ENCODE data around the gene ROPN1L. TPM values are rescaled to one million over a fixed set of nuclear protein-coding genes. Genes with fewer than 3 reads are reported as not detected.
A peak's percentile ranks its signal among the peaks of the same experiment; 100 is the strongest.

ROPN1L gene
- total RNA-seq, 1 experiment from 2014 or later = 7.1 TPM

GRCh38 chr5:10416868-10417267, 24.8 kb upstream of the ROPN1L start:
- Histone ChIP-seq H3K36me3 (ENCODE audit: low read depth) (peaks cover 76% of the 10 kb centered on the region), H3F3A (ENCODE audit: insufficient read depth, low read depth) (no peaks in the 10 kb centered on the region; the same call in 1 of the 2 replicates), H3K4me3 (no peak overlapping the region), H3K9me3 (ENCODE audit: insufficient read depth, low read depth) (no peaks in the 10 kb centered on the region), H3K4me1 (replicated peaks; ENCODE audit: insufficient read depth) (peaks cover 15% of the 10 kb centered on the region), H3K9me2 (ENCODE audit: insufficient read depth) (no peaks in the 10 kb centered on the region), H2AFZ (no peak overlapping the region), H3K4me2 (no peak overlapping the region), H3K27me3 (ENCODE audit: insufficient read depth, low read depth) (no peaks in the 10 kb centered on the region), H4K20me1 (ENCODE audit: insufficient read depth) (peaks cover 4% of the 10 kb centered on the region; the same call in 1 of the 2 replicates), H3K79me2 (ENCODE audit: low read depth) (0 out of 2 replicates have a peak, but pooled peaks cover 5% of the 10 kb centered on the region), H3K27ac (no peak overlapping the region)
- no peak for DNase-seq
- no TSS peak for BruUV-seq (replicated peaks)
- intact Hi-C loops (cut with micrococcal nuclease; ENCODE audit: unreplicated experiment) = no loop called here
- POLR2A ChIA-PET (ENCODE audit: unreplicated experiment) = interaction anchor here (0.5 to 0.7 kb wide), 2 partner anchors 11 to 63 kb away, joined by 3 read pairs; no protein-coding TSS in a partner anchor
- TF ChIP-seq, protein P1, sequence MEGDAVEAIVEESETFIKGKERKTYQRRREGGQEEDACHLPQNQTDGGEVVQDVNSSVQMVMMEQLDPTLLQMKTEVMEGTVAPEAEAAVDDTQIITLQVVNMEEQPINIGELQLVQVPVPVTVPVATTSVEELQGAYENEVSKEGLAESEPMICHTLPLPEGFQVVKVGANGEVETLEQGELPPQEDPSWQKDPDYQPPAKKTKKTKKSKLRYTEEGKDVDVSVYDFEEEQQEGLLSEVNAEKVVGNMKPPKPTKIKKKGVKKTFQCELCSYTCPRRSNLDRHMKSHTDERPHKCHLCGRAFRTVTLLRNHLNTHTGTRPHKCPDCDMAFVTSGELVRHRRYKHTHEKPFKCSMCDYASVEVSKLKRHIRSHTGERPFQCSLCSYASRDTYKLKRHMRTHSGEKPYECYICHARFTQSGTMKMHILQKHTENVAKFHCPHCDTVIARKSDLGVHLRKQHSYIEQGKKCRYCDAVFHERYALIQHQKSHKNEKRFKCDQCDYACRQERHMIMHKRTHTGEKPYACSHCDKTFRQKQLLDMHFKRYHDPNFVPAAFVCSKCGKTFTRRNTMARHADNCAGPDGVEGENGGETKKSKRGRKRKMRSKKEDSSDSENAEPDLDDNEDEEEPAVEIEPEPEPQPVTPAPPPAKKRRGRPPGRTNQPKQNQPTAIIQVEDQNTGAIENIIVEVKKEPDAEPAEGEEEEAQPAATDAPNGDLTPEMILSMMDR (conservative IDR thresholded peaks at IDR 0.05) = no peak
- TF ChIP-seq EZH2 (IDR thresholded peaks at IDR 0.05; ENCODE audit: low read depth) = no peak
- CTCF ChIA-PET = no interaction called here

DNA sequence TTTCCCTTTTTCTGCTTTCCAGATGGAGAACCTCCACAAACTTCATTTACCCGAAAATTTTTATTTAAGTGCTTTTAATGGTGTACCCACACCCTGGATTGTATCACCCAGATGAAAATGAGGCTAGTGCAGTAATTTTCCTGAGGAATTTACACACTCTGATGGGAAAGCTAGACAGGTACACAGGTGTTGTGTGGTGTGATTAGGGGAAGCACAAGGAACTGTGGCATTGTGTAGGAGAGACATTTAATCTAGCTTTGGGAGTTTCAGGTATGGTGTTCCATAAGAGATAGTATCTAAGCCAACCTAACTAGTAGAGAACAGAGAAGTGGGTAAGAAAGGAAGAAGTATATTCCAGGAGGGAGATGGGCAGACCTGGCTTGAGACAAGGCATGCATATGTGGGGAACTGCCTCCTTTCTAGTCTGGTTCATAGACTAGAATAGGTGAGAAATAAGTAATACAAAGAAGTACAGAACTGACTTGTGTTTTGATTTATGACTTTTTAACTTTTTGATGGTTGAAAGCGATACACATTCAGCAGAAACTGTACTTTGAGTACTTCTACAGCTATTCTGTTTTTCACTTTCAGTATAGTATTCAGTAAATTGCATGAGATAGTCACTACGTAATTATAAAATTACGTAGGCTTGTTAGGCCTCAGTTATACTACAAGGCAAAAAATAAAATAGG, 22.9 kb upstream of the ROPN1L start:
- Histone ChIP-seq H3K27ac (no peak overlapping the region), H2AFZ (no peak overlapping the region), H3K4me3 (no peak overlapping the region), H4K20me1 (ENCODE audit: insufficient read depth) (peaks cover 4% of the 10 kb centered on the region; the same call in 1 of the 2 replicates), H3K9me3 (ENCODE audit: insufficient read depth, low read depth) (no peaks in the 10 kb centered on the region), H3K36me3 (ENCODE audit: low read depth) (peaks cover 80% of the 10 kb centered on the region), H3F3A (ENCODE audit: insufficient read depth, low read depth) (peaks cover 3% of the 10 kb centered on the region; the same call in 1 of the 2 replicates), H3K79me2 (ENCODE audit: low read depth) (0 out of 2 replicates have a peak, but pooled peaks cover 5% of the 10 kb centered on the region), H3K4me1 (replicated peaks; ENCODE audit: insufficient read depth) (peaks cover 15% of the 10 kb centered on the region), H3K27me3 (ENCODE audit: insufficient read depth, low read depth) (no peaks in the 10 kb centered on the region), H3K9me2 (ENCODE audit: insufficient read depth) (no peaks in the 10 kb centered on the region), H3K4me2 (no peak overlapping the region)
- intact Hi-C loops (cut with micrococcal nuclease; ENCODE audit: unreplicated experiment) = no loop called here
- no TSS peak for BruUV-seq (replicated peaks)
- TF ChIP-seq, protein P1 (conservative IDR thresholded peaks at IDR 0.05) = no peak
- no peak for TF ChIP-seq EZH2 (IDR thresholded peaks at IDR 0.05; ENCODE audit: low read depth)
- ChIA-PET CTCF (interaction anchor here (0.6 kb wide), 1 partner anchor 61 kb away, joined by 3 read pairs; no protein-coding TSS in a partner anchor), POLR2A (ENCODE audit: unreplicated experiment) (no interaction called here)
- DNase-seq = no peak

DNA sequence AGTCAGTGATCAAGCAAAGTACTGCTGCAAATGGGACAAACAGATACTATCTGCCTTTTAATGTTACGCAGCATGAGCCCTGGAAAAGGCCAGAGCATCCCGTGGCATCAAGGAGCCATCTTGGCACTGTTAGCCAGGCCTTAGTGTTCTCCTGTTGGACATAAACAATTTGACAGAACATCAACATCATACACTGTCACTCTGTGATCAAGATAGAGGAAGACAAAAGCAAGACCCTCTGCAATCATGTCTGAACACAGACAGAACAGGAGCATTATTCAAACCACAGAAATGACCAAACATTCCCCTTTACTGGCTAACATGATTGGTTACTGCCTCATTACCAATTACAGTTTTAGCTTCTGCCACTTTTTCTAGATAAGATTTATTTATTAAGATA, 21.2 kb upstream of the ROPN1L start:
- POLR2A ChIA-PET (ENCODE audit: unreplicated experiment) = interaction anchor here (0.5 kb wide), 1 partner anchor 332 kb away, joined by 5 read pairs; no protein-coding TSS in a partner anchor
- no peaks in the 10 kb centered on the region for H3K27me3 ChIP-seq (ENCODE audit: insufficient read depth, low read depth)
- intact Hi-C loops (cut with micrococcal nuclease; ENCODE audit: unreplicated experiment) = loop anchor here (5.0 kb wide), 1 partner anchor 153 kb away; no protein-coding TSS in a partner anchor
- 0 out of 2 replicates have a peak, but pooled peaks cover 5% of the 10 kb centered on the region for H3K79me2 ChIP-seq (ENCODE audit: low read depth)
- H3K4me2 ChIP-seq = 0 out of 2 replicates have a peak overlapping the region, but pooled peaks have one; percentile 10
- peaks cover 81% of the 10 kb centered on the region for H3K36me3 ChIP-seq (ENCODE audit: low read depth)
- no peak for DNase-seq
- CTCF ChIA-PET = no interaction called here
- peaks cover 4% of the 10 kb centered on the region; the same call in 1 of the 2 replicates for H3F3A ChIP-seq (ENCODE audit: insufficient read depth, low read depth)
- peak overlapping the region; percentile 59 for H3K27ac ChIP-seq
- no peaks in the 10 kb centered on the region for H3K9me3 ChIP-seq (ENCODE audit: insufficient read depth, low read depth)
- no peak overlapping the region for H2AFZ ChIP-seq
- H4K20me1 ChIP-seq (ENCODE audit: insufficient read depth) = no peaks in the 10 kb centered on the region
- no peak overlapping the region for H3K4me3 ChIP-seq
- H3K9me2 ChIP-seq (ENCODE audit: insufficient read depth) = no peaks in the 10 kb centered on the region
- no peak for TF ChIP-seq EZH2 (IDR thresholded peaks at IDR 0.05; ENCODE audit: low read depth)
- TF ChIP-seq, protein P1 (conservative IDR thresholded peaks at IDR 0.05) = no peak
- TSS peak; percentile 84 for BruUV-seq (replicated peaks)
- peaks cover 15% of the 10 kb centered on the region for H3K4me1 ChIP-seq (replicated peaks; ENCODE audit: insufficient read depth)

Measured in PC-9 (cell line).